Measurements from ENCODE around the gene PCBP3.

GRCh38 chr21:45894450-45894825 is 250.9 kb downstream of the PCBP3 start:
- TF ChIP-seq CTCF (IDR thresholded peaks at IDR 0.05; ENCODE audit: poor library complexity, severe bottlenecking) = no peak
- no peak for TF ChIP-seq POLR2AphosphoS5 (IDR thresholded peaks at IDR 0.05)
- no peak for TF ChIP-seq EZH2 (IDR thresholded peaks at IDR 0.05; ENCODE audit: borderline replicate concordance, insufficient read depth, low read length, poor library complexity, severe bottlenecking)
- no peak for TF ChIP-seq REST (IDR thresholded peaks at IDR 0.05; ENCODE audit: borderline replicate concordance)
- no peak for TF ChIP-seq EP300 (conservative IDR thresholded peaks at IDR 0.05; ENCODE audit: poor library complexity, severe bottlenecking)
- no peak for TF ChIP-seq TAF1 (IDR thresholded peaks at IDR 0.05; ENCODE audit: low read depth)
- TF ChIP-seq MXI1 (conservative IDR thresholded peaks at IDR 0.05; ENCODE audit: poor library complexity, severe bottlenecking) = no peak
- no peak for TF ChIP-seq RAD21 (conservative IDR thresholded peaks at IDR 0.05)

Data from neural cell (in vitro differentiated cells).